K562 (cell line): ENCODE results near the gene ATP7B.

Source experiments
- AFF4 ChIP-seq: sonication (generic); formaldehyde crosslinking; IDR thresholded peaks from 2 replicates; pipeline ENCODE4 v1.8.0; 2023; ENCODE audit warnings: mild to moderate bottlenecking, missing genetic modification reagents
- CTCF ChIP-seq, 3 experiments: IDR thresholded peaks in 2 of 3; conservative IDR thresholded peaks in 1 of 3; 2 replicates each; pipeline ENCODE4 v1.5.1; 2011 to 2012; ENCODE audit warnings: low read length in 3 of 3, mild to moderate bottlenecking in 3 of 3, control low read depth in 2 of 3, improper control_type of control experiment in 1 of 3, inconsistent platforms in 1 of 3, low read depth in 1 of 3, mixed read lengths in 1 of 3, moderate library complexity in 1 of 3; ENCODE audit not compliant: insufficient read depth in 2 of 3
- KDM4B ChIP-seq, 2 experiments: fragments of 450-650 bp in 1 of 2; sonication (generic) in 1 of 2; IDR thresholded peaks; 2 replicates each; pipeline ENCODE4 v1.6.1; 2016 to 2017; ENCODE audit warnings: borderline replicate concordance in 2 of 2, antibody characterized with exemption in 1 of 2, low read depth in 1 of 2, mild to moderate bottlenecking in 1 of 2
- MIER1 ChIP-seq: fragments of 450-650 bp; IDR thresholded peaks from 2 replicates; pipeline ENCODE4 v1.6.1; 2016; ENCODE audit warnings: antibody characterized with exemption, mild to moderate bottlenecking, low read depth
- NBN ChIP-seq: fragments of 450-650 bp; IDR thresholded peaks from 2 replicates; pipeline ENCODE4 v1.6.1; 2016; ENCODE audit warnings: low read depth, mild to moderate bottlenecking
- PML ChIP-seq: IDR thresholded peaks from 2 replicates; pipeline ENCODE4 v1.6.1; 2012; ENCODE audit warnings: low read length, inconsistent platforms
- POLR2AphosphoS5 ChIP-seq: IDR thresholded peaks from 2 replicates; pipeline ENCODE4 v1.6.1; 2011; ENCODE audit warnings: mild to moderate bottlenecking, low read depth, low read length, moderate library complexity; ENCODE audit not compliant: control insufficient read depth, insufficient read depth
- THAP7 ChIP-seq: fragments of 250-450 bp; sonication (Bioruptor Pico); IDR thresholded peaks from 2 replicates; pipeline ENCODE4 v1.5.0; 2021
- ZBTB11 ChIP-seq, 3 experiments: fragments of 200-800 bp in 1 of 3; fragments of 250-450 bp in 1 of 3; fragments of 450-650 bp in 1 of 3; sonication (Bioruptor Pico) in 1 of 3; sonication (Bioruptor generic) in 1 of 3; formaldehyde crosslinking in 1 of 3; IDR thresholded peaks; 2 replicates each; pipeline versions ENCODE4 v1.6.1 to v1.8.0; 2016 to 2022; ENCODE audit warnings: mild to moderate bottlenecking in 2 of 3, missing genetic modification characterization in 2 of 3, missing compliant biosample characterization in 1 of 3, moderate library complexity in 1 of 3
- ZHX1 ChIP-seq: fragments of 150-350 bp; conservative IDR thresholded peaks from 2 replicates; pipeline ENCODE4 v1.6.1; 2014; ENCODE audit warnings: low read length
- ZNF609 ChIP-seq: sonication (generic); formaldehyde crosslinking; IDR thresholded peaks from 2 replicates; pipeline ENCODE4 v1.8.1; 2023; ENCODE audit warnings: missing genetic modification reagents, mild to moderate bottlenecking, borderline replicate concordance
- ZNF696 ChIP-seq: fragments of 250-450 bp; sonication (Bioruptor Pico); conservative IDR thresholded peaks from 2 replicates; pipeline ENCODE4 v1.4.0; 2020; ENCODE audit warnings: mild to moderate bottlenecking, moderate library complexity

- TF ChIP-seq ZHX1 = no peak
- no peak for TF ChIP-seq CTCF (IDR thresholded peaks at IDR 0.05 in 2 of 3, conservative IDR thresholded peaks at IDR 0.05 in 1 of 3; ENCODE audit: insufficient read depth in 2 of 3, low read depth in 1 of 3, low read length in 3 of 3)
- no peak for TF ChIP-seq ZNF696 (CRISPR knock-in tag)
- TF ChIP-seq ZNF609 (CRISPR knock-in tag) = no peak
- TF ChIP-seq PML = no peak
- TF ChIP-seq POLR2AphosphoS5 = no peak
- TF ChIP-seq KDM4B (IDR thresholded peaks at IDR 0.05; ENCODE audit: borderline replicate concordance in 2 of 2, low read depth in 1 of 2) = no peak
- no peak for TF ChIP-seq THAP7
- TF ChIP-seq AFF4 = no peak
- TF ChIP-seq NBN = no peak
- TF ChIP-seq MIER1 = no peak
- no peak for TF ChIP-seq ZBTB11 (CRISPR knock-in tag; IDR thresholded peaks at IDR 0.05)
These were observed 32.4 kb upstream of the ATP7B start for GRCh38 chr13:52043675-52044074.
